GM18519 (cell line): ENCODE measurements around the gene CACNA1D.

Experiments used
- ATAC-seq: cut with Tn5 transposase; IDR thresholded peaks from one replicate; pipeline ENCODE4 v1.9.1; 2021; ENCODE audit warnings: mild to moderate bottlenecking, moderate library complexity; ENCODE audit not compliant: unreplicated experiment, low FRiP score

The CACNA1D gene

GRCh38 chr3:53705024-53705745 is 210.8 kb downstream of the CACNA1D start:
- ATAC-seq, result no peak

- no peak for ATAC-seq
Measured at GRCh38 chr3:53705774-53706173, 211.4 kb downstream of the CACNA1D start.

- no peak for ATAC-seq
Measured at GRCh38 chr3:53707222-53707621, 212.8 kb downstream of the CACNA1D start.

- ATAC-seq, result no peak
Measured at GRCh38 chr3:53708001-53708621, 213.7 kb downstream of the CACNA1D start.

- no peak for ATAC-seq
Measured at GRCh38 chr3:53709256-53709655, 214.8 kb downstream of the CACNA1D start.

- ATAC-seq, result no peak
Measured at GRCh38 chr3:53709860-53710674, 215.7 kb downstream of the CACNA1D start.

GRCh38 chr3:53711387-53711786 is 217.0 kb downstream of the CACNA1D start:
- ATAC-seq, result no peak

- ATAC-seq, result no peak
Measured at GRCh38 chr3:53712817-53713388, 218.5 kb downstream of the CACNA1D start.

GRCh38 chr3:53713626-53714025 is 219.2 kb downstream of the CACNA1D start:
- ATAC-seq, result no peak

- no peak for ATAC-seq
Measured at GRCh38 chr3:53715815-53716483, 221.5 kb downstream of the CACNA1D start.

GRCh38 chr3:53716998-53717397 is 222.6 kb downstream of the CACNA1D start:
- no peak for ATAC-seq

- no peak for ATAC-seq
Measured at GRCh38 chr3:53718462-53718861, 224.1 kb downstream of the CACNA1D start.

- no peak for ATAC-seq
Measured at GRCh38 chr3:53719796-53720195, 225.4 kb downstream of the CACNA1D start.

- ATAC-seq, result no peak
Measured at GRCh38 chr3:53721187-53722119, 227.0 kb downstream of the CACNA1D start.

- no peak for ATAC-seq
Measured at GRCh38 chr3:53724566-53724965, 230.2 kb downstream of the CACNA1D start.

GRCh38 chr3:53725387-53725995 is 231.1 kb downstream of the CACNA1D start:
- no peak for ATAC-seq

- no peak for ATAC-seq
Measured at GRCh38 chr3:53726643-53727042, 232.2 kb downstream of the CACNA1D start.

GRCh38 chr3:53728606-53729005 is 234.2 kb downstream of the CACNA1D start:
- no peak for ATAC-seq

GRCh38 chr3:53729159-53729558 is 234.7 kb downstream of the CACNA1D start:
- no peak for ATAC-seq
